NCI-H82 (cell line): Measurements from ENCODE around the gene SF3A2.

Experiments
- DNase-seq: peaks from one replicate; lab custom pipeline; 2025; lab: John Stamatoyannopoulos, UW

Gene SF3A2

GRCh38 chr19:2207991-2208860, 28.4 kb upstream of the SF3A2 start:
- DNase-seq, result peak; percentile 40

- DNase-seq, result no peak
These were observed 27.6 kb upstream of the SF3A2 start for GRCh38 chr19:2208975-2209374.

- no peak for DNase-seq
These were observed 27.2 kb upstream of the SF3A2 start for GRCh38 chr19:2209408-2209807.

GRCh38 chr19:2210206-2210605, 26.4 kb upstream of the SF3A2 start:
- no peak for DNase-seq

GRCh38 chr19:2210987-2211740, 25.5 kb upstream of the SF3A2 start:
- DNase-seq, result no peak

GRCh38 chr19:2212861-2213711, 23.5 kb upstream of the SF3A2 start:
- no peak for DNase-seq

- no peak for DNase-seq
These were observed 22.8 kb upstream of the SF3A2 start for GRCh38 chr19:2213799-2214198.

GRCh38 chr19:2214251-2214650, 22.4 kb upstream of the SF3A2 start:
- DNase-seq, result no peak

GRCh38 chr19:2215281-2215751, 21.3 kb upstream of the SF3A2 start:
- no peak for DNase-seq

GRCh38 chr19:2216361-2217225, 20.0 kb upstream of the SF3A2 start:
- no peak for DNase-seq

GRCh38 chr19:2217591-2217990, 19.0 kb upstream of the SF3A2 start:
- no peak for DNase-seq

GRCh38 chr19:2219726-2220125, 16.9 kb upstream of the SF3A2 start:
- DNase-seq, result no peak

- DNase-seq, result no peak
These were observed 15.3 kb upstream of the SF3A2 start for GRCh38 chr19:2221250-2221831.

GRCh38 chr19:2221918-2222317, 14.7 kb upstream of the SF3A2 start:
- DNase-seq, result no peak

GRCh38 chr19:2223391-2223790, 13.2 kb upstream of the SF3A2 start:
- no peak for DNase-seq

- DNase-seq, result no peak
These were observed 12.7 kb upstream of the SF3A2 start for GRCh38 chr19:2223959-2224358.

GRCh38 chr19:2224754-2225349, 11.8 kb upstream of the SF3A2 start:
- DNase-seq, result no peak

- no peak for DNase-seq
These were observed 11.1 kb upstream of the SF3A2 start for GRCh38 chr19:2225415-2226050.

GRCh38 chr19:2226051-2226839, 10.4 kb upstream of the SF3A2 start:
- no peak for DNase-seq
